22Rv1 (cell line): ENCODE measurements around the gene ADGRA1.

Experiments used
- H3K27ac ChIP-seq: fragments of 450-650 bp; 2 replicates; pipeline ENCODE4 v1.5.1; 2017
- CTCF ChIP-seq: fragments of 450-650 bp; IDR thresholded peaks from 2 replicates; pipeline ENCODE4 v1.5.1; 2017; ENCODE audit warnings: mild to moderate bottlenecking
- ZFX ChIP-seq: fragments of 450-650 bp; IDR thresholded peaks from 2 replicates; pipeline ENCODE4 v1.6.1; 2017; ENCODE audit warnings: antibody characterized with exemption, borderline replicate concordance

Gene ADGRA1

DNA sequence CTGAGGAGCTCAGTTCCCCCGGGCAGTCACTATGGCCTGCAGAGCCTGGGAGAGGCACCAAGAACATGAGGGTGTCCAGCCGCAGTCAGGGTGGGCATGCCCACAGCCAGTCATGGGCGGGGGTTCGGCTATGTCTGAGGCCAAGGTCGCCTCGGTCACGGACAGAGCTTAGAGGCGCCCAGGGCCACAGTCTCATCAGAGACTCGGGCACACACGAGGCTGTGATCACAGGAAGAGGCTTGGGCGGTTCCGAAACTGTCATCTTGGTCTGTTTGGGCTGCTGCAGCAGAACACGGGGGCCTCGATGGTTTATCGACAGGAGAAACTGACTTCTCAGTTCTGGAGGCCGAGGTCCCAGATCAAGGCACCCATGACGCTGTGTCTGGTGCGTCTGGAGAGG is 9.7 kb downstream of the ADGRA1 start:
- TF ChIP-seq ZFX (no peak), CTCF (no peak)
- no peak overlapping the region for H3K27ac ChIP-seq

DNA sequence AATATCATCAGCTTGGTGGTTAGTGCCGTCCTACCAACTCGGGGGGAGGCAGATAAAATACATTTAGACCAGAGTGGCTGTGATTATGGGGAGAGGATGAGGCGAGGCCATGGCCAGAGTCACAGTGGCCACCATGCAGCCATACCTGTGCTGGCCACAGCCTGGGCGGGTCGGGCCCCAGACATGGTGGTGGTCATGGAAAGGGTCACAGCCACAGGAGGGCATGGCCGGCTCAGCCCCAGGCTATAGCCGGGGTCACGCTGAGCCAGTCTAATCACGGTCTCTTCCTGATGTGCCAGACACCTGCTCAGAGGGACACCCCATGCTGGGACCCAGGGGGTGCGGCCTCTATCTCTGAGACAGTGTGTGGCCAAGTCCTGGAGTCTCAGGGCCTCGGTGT is 10.2 kb downstream of the ADGRA1 start:
- TF ChIP-seq ZFX (no peak), CTCF (no peak)
- H3K27ac ChIP-seq = no peak overlapping the region

GRCh38 chr10:133098426-133099124 is 10.9 kb downstream of the ADGRA1 start:
- no peak for TF ChIP-seq ZFX
- no peak for TF ChIP-seq CTCF
- H3K27ac ChIP-seq = no peak overlapping the region

DNA sequence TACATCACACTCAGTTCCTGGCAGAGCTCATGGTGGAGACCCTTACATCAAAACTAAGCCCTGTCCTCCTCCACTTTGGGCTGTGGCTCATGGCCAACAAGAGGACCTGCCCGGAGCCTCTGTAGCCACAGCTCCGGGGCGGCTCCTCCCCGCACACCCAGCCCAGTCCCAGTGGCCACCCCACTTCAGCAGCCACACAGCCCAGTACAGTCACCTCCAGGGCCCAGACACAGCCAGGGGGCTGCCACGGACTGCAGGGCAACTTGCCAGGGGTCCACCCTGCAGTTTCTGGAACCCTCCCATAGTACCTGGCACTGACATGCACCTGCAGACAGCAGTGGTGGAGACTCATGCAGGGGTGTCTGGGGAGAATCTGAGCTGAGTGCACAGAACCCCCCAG is 11.8 kb downstream of the ADGRA1 start:
- TF ChIP-seq ZFX (no peak), CTCF (no peak)
- no peak overlapping the region for H3K27ac ChIP-seq

- H3K27ac ChIP-seq = no peak overlapping the region
- TF ChIP-seq CTCF = no peak
- no peak for TF ChIP-seq ZFX
Observed at GRCh38 chr10:133100186-133100585, 12.5 kb downstream of the ADGRA1 start.

GRCh38 chr10:133100706-133101415 is 13.1 kb downstream of the ADGRA1 start:
- H3K27ac ChIP-seq = no peak overlapping the region
- TF ChIP-seq ZFX = no peak
- TF ChIP-seq CTCF = no peak

DNA sequence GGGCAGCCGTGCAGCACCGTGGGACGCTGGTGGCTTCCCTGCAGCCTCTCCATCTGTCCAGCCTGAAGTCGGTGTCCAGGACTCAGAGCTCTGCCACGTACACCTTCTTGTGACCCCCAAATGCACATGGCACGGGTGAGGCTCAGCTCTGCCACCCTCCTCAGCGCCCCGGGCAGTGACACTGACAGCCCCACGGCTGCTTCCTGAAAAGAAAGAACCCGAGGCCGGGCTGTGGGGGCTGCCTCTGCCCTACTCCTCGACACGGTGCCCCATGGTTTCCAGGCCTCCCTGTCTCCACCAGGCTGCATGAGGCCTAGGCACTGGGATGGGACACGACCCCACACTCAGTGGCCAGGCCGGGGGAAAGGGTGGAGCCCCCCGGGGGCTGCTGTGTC is 13.7 kb downstream of the ADGRA1 start:
- no peak overlapping the region for H3K27ac ChIP-seq
- no peak for TF ChIP-seq ZFX
- TF ChIP-seq CTCF = no peak
